ENCODE measurements around the gene KCNK18. TPM values are rescaled to one million over a fixed set of nuclear protein-coding genes. Genes with fewer than 3 reads are reported as not detected.

Gene KCNK18
- total and polyA plus RNA-seq, 4 experiments from 2014 or later, result not detected

DNA sequence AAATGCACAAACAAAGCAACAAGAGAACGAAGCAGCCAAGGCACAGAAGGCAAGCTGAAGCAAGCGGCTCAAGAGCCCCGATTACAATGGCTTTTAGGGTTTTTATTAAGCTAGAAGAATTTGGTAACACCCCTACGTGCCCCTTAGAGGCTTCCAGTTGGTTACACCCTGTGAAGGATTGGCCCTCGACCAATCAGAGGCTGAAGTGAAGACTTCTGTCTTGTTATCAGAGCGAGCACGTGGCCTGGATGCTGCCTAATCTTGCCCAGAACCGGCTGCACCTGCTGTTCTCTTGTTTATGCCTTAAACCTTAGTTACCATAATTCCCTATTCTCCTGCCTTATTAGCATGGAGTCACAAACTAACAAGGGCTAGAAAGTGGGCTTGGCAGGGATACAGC is 21.4 kb downstream of the KCNK18 start:
- ChIA-PET POLR2A (ENCODE audit: partially characterized antibody) (no interaction called here), CTCF (ENCODE audit: partially characterized antibody) (interaction anchor here (0.5 to 4.2 kb wide), 5 partner anchors 11 to 1025 kb away, joined by 3 to 70 read pairs (median 4); no protein-coding TSS in a partner anchor)
- H3K4me3 ChIP-seq (ENCODE audit: low read length in 2 of 2), result no peak overlapping the region
- no peaks in the 10 kb centered on the region for H3K36me3 ChIP-seq (ENCODE audit: insufficient read depth, low read length)
- no peaks in the 10 kb centered on the region for H3K36me3 Mint-ChIP-seq
- no peak overlapping the region for H3K27ac Mint-ChIP-seq
- H3K4me3 Mint-ChIP-seq, result no peak overlapping the region
- peaks cover 1 to 11% (median 8%) of the 10 kb centered on the region in 4 donors for H3K4me1 Mint-ChIP-seq
- peaks cover 8 to 22% of the 10 kb centered on the region in 2 donors for H3K27me3 Mint-ChIP-seq
- H3K9me3 ChIP-seq (ENCODE audit: control insufficient read depth in 1 of 2, low read length in 2 of 2), result no peaks in the 10 kb centered on the region
- H3K9me3 Mint-ChIP-seq, result peaks cover 0 to 4% (median 0%) of the 10 kb centered on the region in 8 donors
- intact Hi-C loops (cut with micrococcal nuclease), result loop anchor here (5.0 kb wide), 2 partner anchors 159 to 224 kb away; partner anchors contain the start of gene PDZD8
- H3K4me1 ChIP-seq (ENCODE audit: insufficient read depth, low read length), result peaks cover 12% of the 10 kb centered on the region
- peaks cover 4% of the 10 kb centered on the region for H3K27me3 ChIP-seq (ENCODE audit: insufficient read depth, low read length)
- DNase-seq, result no peak
- no peak overlapping the region for H3K27ac ChIP-seq (ENCODE audit: low read depth, low read length)

DNA sequence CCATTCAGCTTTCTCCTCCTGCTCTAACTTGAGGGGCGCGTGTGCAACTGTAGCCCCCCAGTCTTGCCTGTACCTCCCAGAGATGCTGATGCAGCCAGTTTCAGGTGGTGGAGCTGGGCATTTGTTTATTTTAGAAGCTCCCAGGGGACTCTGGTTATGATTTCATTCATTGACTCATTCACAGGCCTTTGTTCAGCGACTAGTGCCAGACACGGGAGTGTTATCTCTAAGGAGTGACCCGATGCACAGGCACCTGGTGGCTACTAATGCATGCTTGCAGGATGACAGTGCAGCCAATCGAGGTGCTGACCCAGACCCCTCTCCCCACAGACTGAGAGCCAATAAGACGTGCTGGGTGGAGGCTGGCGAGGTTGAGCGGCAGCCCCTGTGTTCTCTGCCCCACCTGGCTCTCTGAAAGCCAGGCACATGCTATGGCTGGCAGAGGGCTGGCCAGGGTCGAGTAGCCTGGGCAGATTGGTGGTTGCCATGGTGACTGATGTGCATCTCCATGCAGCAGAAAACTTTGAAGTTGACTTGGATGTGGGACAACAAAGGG is 23.9 kb downstream of the KCNK18 start:
- H3K4me1 Mint-ChIP-seq, result peaks cover 1 to 11% (median 5%) of the 10 kb centered on the region in 4 donors

DNA sequence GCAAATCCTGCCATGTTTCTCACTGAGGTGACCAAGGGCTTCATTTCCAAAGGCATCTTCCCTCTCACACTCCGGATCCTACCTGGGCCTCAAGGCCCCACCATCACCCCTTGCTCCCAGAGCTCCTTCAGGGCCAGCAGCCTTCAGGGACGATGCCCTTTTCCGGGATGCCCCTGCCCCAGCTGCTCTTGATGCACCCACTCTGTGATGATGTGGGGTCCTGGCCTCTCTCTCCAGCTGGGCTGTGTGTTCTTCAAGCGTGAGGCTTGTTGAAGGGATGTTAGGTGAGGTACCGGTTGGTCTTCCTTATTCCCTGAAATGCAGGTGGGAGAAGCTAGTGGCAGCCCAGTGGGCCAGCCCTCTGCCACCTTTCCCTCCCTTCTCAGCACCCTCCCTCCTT is 25.3 kb downstream of the KCNK18 start:
- POLR2A ChIA-PET (ENCODE audit: partially characterized antibody), result no interaction called here
- no peaks in the 10 kb centered on the region for H3K9me3 Mint-ChIP-seq
- Histone ChIP-seq H3K9me3 (ENCODE audit: control insufficient read depth in 1 of 2, low read length in 2 of 2) (no peaks in the 10 kb centered on the region), H3K4me3 (ENCODE audit: low read length in 2 of 2) (no peak overlapping the region), H3K36me3 (ENCODE audit: insufficient read depth, low read length) (no peaks in the 10 kb centered on the region), H3K4me1 (ENCODE audit: insufficient read depth, low read length) (no peaks in the 10 kb centered on the region), H3K27me3 (ENCODE audit: insufficient read depth, low read length) (no peaks in the 10 kb centered on the region), H3K27ac (ENCODE audit: low read depth, low read length) (no peak overlapping the region)
- no peaks in the 10 kb centered on the region for H3K36me3 Mint-ChIP-seq
- DNase-seq, result no peak
- H3K27ac Mint-ChIP-seq, result no peak overlapping the region
- CTCF ChIA-PET (ENCODE audit: partially characterized antibody), result no interaction called here
- H3K27me3 Mint-ChIP-seq, result peaks cover 1 to 14% of the 10 kb centered on the region in 2 donors
- no peak overlapping the region for H3K4me3 Mint-ChIP-seq
- H3K4me1 Mint-ChIP-seq, result peaks cover 0 to 6% (median 0%) of the 10 kb centered on the region in 4 donors
- intact Hi-C loops (cut with micrococcal nuclease), result no loop called here

More for the DNA sequence above, 23.9 kb downstream of the KCNK18 start:
- Histone ChIP-seq H3K36me3 (ENCODE audit: insufficient read depth, low read length) (no peaks in the 10 kb centered on the region), H3K9me3 (ENCODE audit: control insufficient read depth in 1 of 2, low read length in 2 of 2) (no peaks in the 10 kb centered on the region), H3K4me1 (ENCODE audit: insufficient read depth, low read length) (peaks cover 11% of the 10 kb centered on the region), H3K27ac (ENCODE audit: low read depth, low read length) (no peak overlapping the region), H3K27me3 (ENCODE audit: insufficient read depth, low read length) (peaks cover 4% of the 10 kb centered on the region), H3K4me3 (ENCODE audit: low read length in 2 of 2) (no peak overlapping the region)
- no peak overlapping the region for H3K27ac Mint-ChIP-seq
- CTCF ChIA-PET (ENCODE audit: partially characterized antibody), result interaction anchor here (1.0 to 1.2 kb wide), 2 partner anchors 85 to 99 kb away, joined by 3 read pairs; no protein-coding TSS in a partner anchor
- intact Hi-C loops (cut with micrococcal nuclease), result no loop called here
- H3K9me3 Mint-ChIP-seq, result no peaks in the 10 kb centered on the region
- H3K27me3 Mint-ChIP-seq, result peaks cover 3 to 15% of the 10 kb centered on the region in 2 donors
- DNase-seq, result no peak
- no peak overlapping the region for H3K4me3 Mint-ChIP-seq
- H3K36me3 Mint-ChIP-seq, result no peaks in the 10 kb centered on the region
- POLR2A ChIA-PET (ENCODE audit: partially characterized antibody), result no interaction called here

DNA sequence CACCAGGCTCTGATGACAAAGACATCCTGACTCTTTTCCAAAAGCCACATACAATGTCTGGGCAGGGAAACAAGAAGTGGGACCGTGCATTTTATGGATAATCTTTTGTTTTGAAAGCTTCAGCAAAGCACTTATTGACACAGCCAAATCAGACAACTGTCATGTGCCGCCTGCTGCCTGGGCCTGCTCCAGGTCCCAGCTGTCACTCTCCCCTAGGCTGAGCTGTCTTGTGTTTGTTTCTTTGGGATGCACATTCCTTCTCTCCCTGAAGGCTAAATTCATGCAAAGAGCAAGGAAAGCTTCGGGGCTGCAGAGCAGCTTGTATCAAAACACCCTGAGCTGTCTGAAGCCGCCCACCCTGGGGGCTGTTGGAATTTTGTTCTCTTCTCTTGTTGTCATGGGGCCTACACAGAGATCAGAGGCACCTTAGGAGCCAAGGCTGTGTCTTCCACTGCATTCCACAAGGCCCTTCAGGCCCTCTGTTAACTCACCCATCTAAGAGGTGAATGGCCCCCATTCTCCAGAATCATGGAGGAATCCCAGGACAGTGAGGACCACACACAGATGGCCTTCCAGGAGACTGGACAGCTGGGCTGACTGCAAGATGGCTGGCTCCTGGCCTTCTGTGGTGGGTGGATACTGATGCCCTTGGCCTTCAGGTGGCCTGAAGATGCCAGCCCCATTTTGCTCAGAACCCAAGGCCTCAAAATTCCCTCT is 25.8 kb downstream of the KCNK18 start:
- POLR2A ChIA-PET (ENCODE audit: partially characterized antibody), result no interaction called here
- no peaks in the 10 kb centered on the region for H3K4me1 Mint-ChIP-seq
- no peaks in the 10 kb centered on the region for H3K4me1 ChIP-seq (ENCODE audit: insufficient read depth, low read length)
- intact Hi-C loops (cut with micrococcal nuclease), result no loop called here
- no peaks in the 10 kb centered on the region for H3K27me3 ChIP-seq (ENCODE audit: insufficient read depth, low read length)
- H3K4me3 Mint-ChIP-seq, result no peak overlapping the region
- no peaks in the 10 kb centered on the region for H3K9me3 Mint-ChIP-seq
- no peaks in the 10 kb centered on the region for H3K36me3 ChIP-seq (ENCODE audit: insufficient read depth, low read length)
- no peaks in the 10 kb centered on the region for H3K36me3 Mint-ChIP-seq
- no peaks in the 10 kb centered on the region for H3K9me3 ChIP-seq (ENCODE audit: control insufficient read depth in 1 of 2, low read length in 2 of 2)
- CTCF ChIA-PET (ENCODE audit: partially characterized antibody), result interaction anchor here (0.6 to 1.2 kb wide), 2 partner anchors 69 to 97 kb away, joined by 4 read pairs; no protein-coding TSS in a partner anchor
- no peak overlapping the region for H3K27ac Mint-ChIP-seq
- H3K27me3 Mint-ChIP-seq, result peaks cover 1 to 12% of the 10 kb centered on the region in 2 donors
- H3K4me3 ChIP-seq (ENCODE audit: low read length in 2 of 2), result no peak overlapping the region
- no peak for DNase-seq
- no peak overlapping the region for H3K27ac ChIP-seq (ENCODE audit: low read depth, low read length)

DNA sequence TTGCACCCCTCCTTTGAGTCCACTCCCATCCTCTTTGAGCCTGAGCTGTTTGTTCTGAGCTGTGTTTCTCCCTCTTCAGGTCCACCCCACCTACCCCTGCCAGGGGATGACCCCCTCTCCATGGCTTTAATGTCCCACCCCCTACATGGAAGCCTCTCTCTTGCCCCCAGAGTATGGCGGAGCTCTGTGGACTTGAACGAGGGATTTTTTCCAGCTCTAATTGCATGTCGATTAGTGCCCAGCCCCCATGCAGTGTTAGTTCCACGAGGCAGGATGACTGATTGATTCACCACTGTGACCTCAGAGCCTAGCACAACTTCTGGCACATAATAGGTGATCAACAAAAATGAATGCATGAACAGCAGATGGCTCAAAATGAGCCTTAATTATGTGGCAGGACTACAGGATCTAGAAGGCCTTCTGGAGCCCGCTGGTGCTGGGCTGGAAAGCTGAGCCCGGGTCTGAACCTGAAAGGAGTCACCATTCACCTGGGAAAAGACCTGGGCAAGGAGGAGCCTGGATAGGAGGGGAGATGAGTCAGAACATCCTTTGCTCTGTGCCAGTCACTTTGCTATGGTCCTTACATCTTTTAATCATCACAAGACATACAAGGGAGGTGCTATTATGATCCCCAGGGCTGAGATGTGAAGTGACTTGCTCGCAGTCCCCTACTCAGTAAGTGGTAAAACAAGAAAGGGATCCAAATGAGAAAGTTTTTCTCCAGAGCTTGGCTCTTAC is 26.6 kb downstream of the KCNK18 start:
- Histone ChIP-seq H3K9me3 (ENCODE audit: control insufficient read depth in 1 of 2, low read length in 2 of 2) (no peaks in the 10 kb centered on the region), H3K4me3 (ENCODE audit: low read length in 2 of 2) (no peak overlapping the region), H3K4me1 (ENCODE audit: insufficient read depth, low read length) (no peaks in the 10 kb centered on the region), H3K27ac (ENCODE audit: low read depth, low read length) (no peak overlapping the region), H3K36me3 (ENCODE audit: insufficient read depth, low read length) (no peaks in the 10 kb centered on the region), H3K27me3 (ENCODE audit: insufficient read depth, low read length) (no peaks in the 10 kb centered on the region)
- Mint-ChIP-seq H3K27ac (no peak overlapping the region), H3K36me3 (no peaks in the 10 kb centered on the region), H3K9me3 (no peaks in the 10 kb centered on the region), H3K4me3 (no peak overlapping the region), H3K4me1 (no peaks in the 10 kb centered on the region), H3K27me3 (peaks cover 2 to 10% of the 10 kb centered on the region in 2 donors)
- POLR2A ChIA-PET (ENCODE audit: partially characterized antibody), result no interaction called here
- no peak for DNase-seq
- intact Hi-C loops (cut with micrococcal nuclease), result no loop called here
- CTCF ChIA-PET (ENCODE audit: partially characterized antibody), result interaction anchor here (0.6 to 3.4 kb wide), 4 partner anchors 7 to 96 kb away, joined by 3 to 25 read pairs (median 4); no protein-coding TSS in a partner anchor

DNA sequence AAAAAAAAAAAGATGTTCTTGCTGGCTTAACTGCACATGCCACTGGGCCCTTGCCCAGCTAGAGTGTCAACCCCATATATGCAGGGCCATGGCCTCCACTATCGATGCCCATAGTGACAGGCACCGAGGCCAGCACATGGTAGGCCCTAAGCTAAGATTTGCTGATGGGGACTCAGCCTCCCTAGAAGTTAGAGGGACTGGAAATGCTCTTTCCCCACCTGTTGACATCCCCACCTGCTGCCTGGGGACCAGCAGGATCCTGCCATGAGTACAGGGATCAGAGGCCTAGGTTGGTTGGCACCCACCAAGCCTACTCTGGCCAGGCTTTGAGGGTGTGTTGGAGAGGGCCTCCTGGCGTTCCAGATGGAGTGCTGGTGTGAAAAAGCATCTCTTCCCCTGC is 27.6 kb downstream of the KCNK18 start:
- H3K4me1 ChIP-seq (ENCODE audit: insufficient read depth, low read length), result no peaks in the 10 kb centered on the region
- CTCF ChIA-PET (ENCODE audit: partially characterized antibody), result interaction anchor here (1.0 to 3.4 kb wide), 2 partner anchors 8 to 58 kb away, joined by 3 to 25 read pairs; no protein-coding TSS in a partner anchor
- H3K27me3 Mint-ChIP-seq, result peaks cover 9 to 15% of the 10 kb centered on the region in 2 donors
- H3K4me3 Mint-ChIP-seq, result no peak overlapping the region
- no peaks in the 10 kb centered on the region for H3K9me3 Mint-ChIP-seq
- H3K4me1 Mint-ChIP-seq, result no peaks in the 10 kb centered on the region
- no peaks in the 10 kb centered on the region for H3K36me3 ChIP-seq (ENCODE audit: insufficient read depth, low read length)
- no peaks in the 10 kb centered on the region for H3K36me3 Mint-ChIP-seq
- no peaks in the 10 kb centered on the region for H3K9me3 ChIP-seq (ENCODE audit: control insufficient read depth in 1 of 2, low read length in 2 of 2)
- no peak overlapping the region for H3K27ac Mint-ChIP-seq
- DNase-seq, result no peak
- intact Hi-C loops (cut with micrococcal nuclease), result no loop called here
- POLR2A ChIA-PET (ENCODE audit: partially characterized antibody), result no interaction called here
- no peak overlapping the region for H3K27ac ChIP-seq (ENCODE audit: low read depth, low read length)
- no peak overlapping the region for H3K4me3 ChIP-seq (ENCODE audit: low read length in 2 of 2)
- no peaks in the 10 kb centered on the region for H3K27me3 ChIP-seq (ENCODE audit: insufficient read depth, low read length)
